Activated CD8-positive, alpha-beta T cell treated with anti-CD3 and anti-CD28 coated beads for 36 hours (primary cell): Measurements from ENCODE around the gene KIAA1755. TPM values are rescaled to one million over a fixed set of nuclear protein-coding genes. Genes with fewer than 3 reads are reported as not detected.

Experiments used
- ATAC-seq: fragments of 200-7000 bp; cut with Tn5 transposase; one replicate; pipeline ENCODE4 v1.10.0; 2021; ENCODE audit warnings: mild to moderate bottlenecking, moderate library complexity
- CTCF ChIA-PET: fragments of 350-600 bp; sonication (Branson Sonifier 250); formaldehyde crosslinking; loops from one replicate; lab custom pipeline; 2021; ENCODE audit warnings: antibody characterized with exemption; lab: Charles Lee
- POLR2A ChIA-PET: fragments of 350-600 bp; sonication (Branson Sonifier 250); formaldehyde crosslinking; loops from one replicate; lab custom pipeline; 2021; ENCODE audit warnings: antibody characterized with exemption; lab: Charles Lee
- DNase-seq: peaks from one replicate; pipeline ENCODE4 v3.0.0-alpha.2; 2020
- H3K27ac Mint-ChIP-seq: one replicate; pipeline ENCODE4 v1.8.0; 2021; ENCODE audit warnings: mild to moderate bottlenecking, mixed read lengths
- H3K27me3 Mint-ChIP-seq: one replicate; pipeline ENCODE4 v1.8.0; 2021; ENCODE audit warnings: mixed read lengths
- H3K36me3 Mint-ChIP-seq: one replicate; pipeline ENCODE4 v1.8.0; 2021; ENCODE audit warnings: low read depth, mixed read lengths
- H3K4me1 Mint-ChIP-seq: one replicate; pipeline ENCODE4 v1.8.0; 2021; ENCODE audit warnings: low read depth, mixed read lengths
- H3K4me3 Mint-ChIP-seq: one replicate; pipeline ENCODE4 v1.8.0; 2021; ENCODE audit warnings: mild to moderate bottlenecking, moderate library complexity, mixed read lengths
- H3K9me3 Mint-ChIP-seq: one replicate; pipeline ENCODE4 v1.8.0; 2021; ENCODE audit warnings: mixed read lengths
- intact Hi-C: fragments of 100-400 bp; cut with micrococcal nuclease; formaldehyde crosslinking; loops from one replicate; pipeline ENCODE4 v1.10.0; 2022
- total RNA-seq, 2 experiments: library from RNA; stranded (reverse); gene quantifications; one replicate each; pipeline ENCODE4 v1.2.3, GENCODE V29; 2021
- TF ChIP-seq, protein P1 (sequence below): fragments of 200-600 bp; IDR thresholded peaks from one replicate; pipeline ENCODE4 v1.8.0; 2022; ENCODE audit warnings: antibody characterized with exemption, mild to moderate bottlenecking

KIAA1755 gene
- total RNA-seq, 2 experiments from 2014 or later, result not detected

DNA sequence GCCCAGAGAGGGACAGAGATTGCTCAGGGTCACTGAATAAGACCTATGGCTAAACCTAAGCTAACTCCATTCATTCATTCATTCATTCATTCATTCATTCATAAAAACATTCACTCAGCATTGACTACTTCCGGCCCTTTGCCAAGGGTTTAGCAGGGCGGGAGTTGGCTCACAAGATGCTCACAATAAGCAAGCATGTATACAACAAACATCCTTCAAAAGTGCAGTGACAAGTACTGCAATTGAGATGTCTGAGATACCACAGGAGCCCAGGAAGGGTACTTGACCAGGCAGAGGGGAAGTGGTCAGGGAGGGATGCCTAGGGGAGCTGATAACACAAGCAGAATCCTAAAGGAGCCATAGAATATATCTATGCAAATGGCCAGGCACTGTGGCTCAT is 18.2 kb upstream of the KIAA1755 start:
- intact Hi-C loops, result no loop called here
- no peaks in the 10 kb centered on the region for H3K9me3 Mint-ChIP-seq
- ATAC-seq (no peak), DNase-seq (no peak)
- TF ChIP-seq, protein P1, sequence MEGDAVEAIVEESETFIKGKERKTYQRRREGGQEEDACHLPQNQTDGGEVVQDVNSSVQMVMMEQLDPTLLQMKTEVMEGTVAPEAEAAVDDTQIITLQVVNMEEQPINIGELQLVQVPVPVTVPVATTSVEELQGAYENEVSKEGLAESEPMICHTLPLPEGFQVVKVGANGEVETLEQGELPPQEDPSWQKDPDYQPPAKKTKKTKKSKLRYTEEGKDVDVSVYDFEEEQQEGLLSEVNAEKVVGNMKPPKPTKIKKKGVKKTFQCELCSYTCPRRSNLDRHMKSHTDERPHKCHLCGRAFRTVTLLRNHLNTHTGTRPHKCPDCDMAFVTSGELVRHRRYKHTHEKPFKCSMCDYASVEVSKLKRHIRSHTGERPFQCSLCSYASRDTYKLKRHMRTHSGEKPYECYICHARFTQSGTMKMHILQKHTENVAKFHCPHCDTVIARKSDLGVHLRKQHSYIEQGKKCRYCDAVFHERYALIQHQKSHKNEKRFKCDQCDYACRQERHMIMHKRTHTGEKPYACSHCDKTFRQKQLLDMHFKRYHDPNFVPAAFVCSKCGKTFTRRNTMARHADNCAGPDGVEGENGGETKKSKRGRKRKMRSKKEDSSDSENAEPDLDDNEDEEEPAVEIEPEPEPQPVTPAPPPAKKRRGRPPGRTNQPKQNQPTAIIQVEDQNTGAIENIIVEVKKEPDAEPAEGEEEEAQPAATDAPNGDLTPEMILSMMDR, result no peak
- ChIA-PET POLR2A (no interaction called here), CTCF (interaction anchor here (1.0 kb wide), 1 partner anchor 9 kb away, joined by 3 read pairs; no protein-coding TSS in a partner anchor)
- H3K36me3 Mint-ChIP-seq, result no peaks in the 10 kb centered on the region
- no peak overlapping the region for H3K4me3 Mint-ChIP-seq
- no peak overlapping the region for H3K27ac Mint-ChIP-seq
- H3K27me3 Mint-ChIP-seq, result peaks cover 5% of the 10 kb centered on the region
- H3K4me1 Mint-ChIP-seq, result no peaks in the 10 kb centered on the region

DNA sequence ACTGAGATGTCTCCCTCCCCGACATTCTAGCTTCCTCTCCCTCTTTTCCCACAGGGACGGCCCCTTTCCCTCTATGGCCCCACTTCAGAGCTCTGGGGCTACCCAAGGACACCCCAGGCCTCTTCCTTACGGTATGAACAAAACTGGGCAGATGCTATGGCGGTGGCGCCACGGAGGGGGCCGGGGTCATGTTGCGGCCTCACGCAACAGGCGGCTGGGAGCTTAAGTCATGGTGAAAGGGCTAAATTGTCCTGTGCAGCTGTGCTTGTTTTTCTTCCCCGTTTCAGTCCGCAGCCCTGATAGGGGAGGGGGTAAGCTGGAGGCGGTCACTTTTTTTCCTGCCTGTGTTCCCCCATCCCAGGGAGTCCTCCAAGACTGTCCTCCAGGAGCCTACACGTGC is 17.6 kb upstream of the KIAA1755 start:
- no peak for ATAC-seq
- no peaks in the 10 kb centered on the region for H3K4me1 Mint-ChIP-seq
- H3K27ac Mint-ChIP-seq, result no peak overlapping the region
- ChIA-PET POLR2A (no interaction called here), CTCF (interaction anchor here (1.0 kb wide), 1 partner anchor 9 kb away, joined by 3 read pairs; no protein-coding TSS in a partner anchor)
- intact Hi-C loops, result no loop called here
- no peaks in the 10 kb centered on the region for H3K9me3 Mint-ChIP-seq
- peaks cover 5% of the 10 kb centered on the region for H3K27me3 Mint-ChIP-seq
- DNase-seq, result no peak
- H3K36me3 Mint-ChIP-seq, result no peaks in the 10 kb centered on the region
- TF ChIP-seq, protein P1, result no peak
- H3K4me3 Mint-ChIP-seq, result no peak overlapping the region

DNA sequence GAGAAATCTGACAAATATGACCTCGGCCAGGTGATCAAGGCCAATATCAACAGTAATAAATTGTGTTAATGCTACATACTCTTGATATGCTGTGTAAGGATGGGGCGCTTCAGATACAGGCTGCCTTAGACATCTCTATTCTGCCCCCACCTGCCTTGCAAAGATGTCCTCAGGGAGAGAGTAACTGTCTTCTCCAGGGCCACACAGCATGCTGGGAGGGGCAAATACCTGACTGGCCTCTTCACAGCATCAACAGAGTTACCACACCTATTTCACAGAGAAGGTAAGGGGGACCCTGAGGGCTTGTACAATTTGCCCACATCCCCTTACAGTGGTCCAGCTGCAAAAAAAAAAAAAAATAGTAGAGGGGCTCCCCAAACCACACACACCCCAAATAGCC is 17.2 kb upstream of the KIAA1755 start:
- Mint-ChIP-seq H3K9me3 (no peaks in the 10 kb centered on the region), H3K4me1 (no peaks in the 10 kb centered on the region), H3K4me3 (no peak overlapping the region), H3K27me3 (peaks cover 5% of the 10 kb centered on the region), H3K27ac (no peak overlapping the region), H3K36me3 (no peaks in the 10 kb centered on the region)
- ATAC-seq (no peak), DNase-seq (no peak)
- TF ChIP-seq, protein P1, result no peak
- ChIA-PET POLR2A (no interaction called here), CTCF (interaction anchor here (1.7 kb wide), 1 partner anchor 54 kb away, joined by 3 read pairs; no protein-coding TSS in a partner anchor)
- intact Hi-C loops, result no loop called here

DNA sequence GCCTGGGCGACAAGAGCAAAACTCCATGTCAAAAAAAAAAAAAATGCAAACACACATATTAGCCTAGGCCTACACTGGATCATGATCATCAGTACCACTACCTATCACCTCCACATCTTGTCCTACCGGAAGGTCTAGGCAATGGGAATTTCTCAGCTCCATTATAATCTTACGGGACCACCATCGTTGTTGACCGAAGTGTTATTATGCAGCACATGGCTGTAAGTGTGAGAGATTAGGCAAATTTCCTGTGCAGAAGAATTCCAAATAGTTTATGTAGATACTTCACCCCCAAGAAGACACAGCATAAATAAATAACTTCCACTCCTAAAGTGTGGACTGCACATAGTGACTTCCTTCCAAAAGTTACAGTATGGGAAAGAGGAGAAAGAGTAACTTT is 16.8 kb upstream of the KIAA1755 start:
- Mint-ChIP-seq H3K36me3 (no peaks in the 10 kb centered on the region), H3K9me3 (no peaks in the 10 kb centered on the region), H3K27me3 (peaks cover 5% of the 10 kb centered on the region), H3K27ac (no peak overlapping the region), H3K4me1 (no peaks in the 10 kb centered on the region), H3K4me3 (no peak overlapping the region)
- ChIA-PET POLR2A (no interaction called here), CTCF (interaction anchor here (1.7 kb wide), 1 partner anchor 53 kb away, joined by 3 read pairs; no protein-coding TSS in a partner anchor)
- no peak for ATAC-seq
- TF ChIP-seq, protein P1, result no peak
- DNase-seq, result no peak
- intact Hi-C loops, result no loop called here

DNA sequence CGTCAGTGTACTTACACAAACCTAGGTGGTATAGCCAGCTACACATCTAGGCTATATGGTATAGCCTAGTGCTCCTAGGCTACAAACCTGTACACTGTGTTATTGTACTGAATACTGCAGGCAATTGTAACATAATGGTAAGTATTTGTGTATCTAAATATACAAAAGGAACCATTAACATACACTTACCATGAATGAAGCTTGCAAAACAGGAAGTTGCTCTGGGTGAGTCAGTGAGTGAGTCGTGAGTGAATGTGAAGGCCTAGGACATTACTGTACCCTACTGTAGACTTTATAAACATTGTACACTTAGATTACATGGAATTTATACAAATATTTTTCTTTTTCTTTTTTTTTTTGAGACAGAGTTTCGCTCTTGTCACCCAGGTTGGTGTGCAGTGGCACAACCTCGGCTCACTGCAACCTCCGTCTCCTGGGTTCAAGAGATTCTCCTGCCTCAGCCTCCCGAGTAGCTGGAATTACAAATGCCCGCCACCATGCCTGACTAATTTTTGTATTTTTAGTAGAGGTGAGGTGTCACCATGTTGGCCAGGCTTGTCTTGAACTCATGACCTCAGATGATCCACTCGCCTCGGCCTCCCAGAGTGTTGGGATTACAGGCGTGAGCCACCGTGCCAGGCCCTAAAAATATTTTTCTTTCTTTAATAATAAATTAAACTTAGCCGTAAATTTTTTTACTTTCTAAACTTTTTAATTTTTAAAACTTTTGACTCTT is 15.4 kb upstream of the KIAA1755 start:
- Mint-ChIP-seq H3K36me3 (no peaks in the 10 kb centered on the region), H3K9me3 (no peaks in the 10 kb centered on the region), H3K27me3 (peaks cover 5% of the 10 kb centered on the region), H3K27ac (no peak overlapping the region), H3K4me1 (no peaks in the 10 kb centered on the region), H3K4me3 (no peak overlapping the region)
- POLR2A ChIA-PET, result no interaction called here
- TF ChIP-seq, protein P1, result no peak
- ATAC-seq, result no peak
- CTCF ChIA-PET, result interaction anchor here (1.7 kb wide), 1 partner anchor 52 kb away, joined by 3 read pairs; no protein-coding TSS in a partner anchor
- DNase-seq, result no peak
- intact Hi-C loops, result no loop called here
